OCI-LY1 (cell line): Measurements from ENCODE around the gene BCL2A1.

Source experiments
- H2AFZ ChIP-seq: fragments of 200-600 bp; sonication (generic), shearing (Covaris generic); 2 replicates; pipeline ENCODE4 v1.6.0; 2014; ENCODE audit warnings: antibody characterized with exemption, mild to moderate bottlenecking, low read length
- H3F3A ChIP-seq: fragments of 200-600 bp; sonication (generic), shearing (Covaris generic); 2 replicates; pipeline ENCODE4 v1.6.0; 2014; ENCODE audit warnings: mild to moderate bottlenecking, antibody characterized with exemption, low read length, moderate library complexity; ENCODE audit not compliant: insufficient read depth
- H3K27ac ChIP-seq: fragments of 200-600 bp; sonication (generic); 2 replicates; pipeline ENCODE4 v1.5.1; 2014; ENCODE audit warnings: low read length, mixed run types, mild to moderate bottlenecking, low read depth; ENCODE audit not compliant: poor library complexity, severe bottlenecking
- H3K27me3 ChIP-seq: fragments of 200-600 bp; sonication (generic); 2 replicates; pipeline ENCODE4 v1.6.0; 2014; ENCODE audit warnings: antibody characterized with exemption, mild to moderate bottlenecking, low read length, moderate library complexity; ENCODE audit not compliant: insufficient read depth
- H3K36me3 ChIP-seq: fragments of 200-600 bp; sonication (generic); 2 replicates; pipeline ENCODE4 v1.6.1; 2014; ENCODE audit warnings: mild to moderate bottlenecking, antibody characterized with exemption, low read length, moderate library complexity, mixed read lengths; ENCODE audit not compliant: insufficient read depth
- H3K4me1 ChIP-seq: fragments of 200-600 bp; sonication (generic); 2 replicates; pipeline ENCODE4 v1.5.1; 2014; ENCODE audit warnings: mild to moderate bottlenecking, low read length, moderate library complexity; ENCODE audit not compliant: insufficient read depth, severe bottlenecking
- H3K4me2 ChIP-seq: fragments of 200-600 bp; sonication (generic), shearing (Covaris generic); 2 replicates; pipeline ENCODE4 v1.6.1; 2014; ENCODE audit warnings: low read length
- H3K4me3 ChIP-seq: fragments of 200-600 bp; sonication (generic); 2 replicates; pipeline ENCODE4 v1.5.1; 2014; ENCODE audit warnings: low read length, low read depth, mild to moderate bottlenecking, mixed read lengths; ENCODE audit not compliant: poor library complexity, severe bottlenecking
- H3K79me2 ChIP-seq: fragments of 200-600 bp; shearing (Covaris generic); 2 replicates; pipeline ENCODE4 v1.6.1; 2016; ENCODE audit warnings: mixed run types, low read length, mixed read lengths; ENCODE audit not compliant: insufficient read depth
- H3K9ac ChIP-seq: fragments of 200-600 bp; sonication (generic), shearing (Covaris generic); 2 replicates; pipeline ENCODE4 v1.6.1; 2014; ENCODE audit warnings: mild to moderate bottlenecking, low read length, mixed read lengths
- H3K9me2 ChIP-seq: fragments of 200-600 bp; sonication (generic), shearing (Covaris generic); 2 replicates; pipeline ENCODE4 v1.6.1; 2014; ENCODE audit warnings: low read depth, mild to moderate bottlenecking, low read length, mixed read lengths
- H3K9me3 ChIP-seq: fragments of 200-600 bp; shearing (Covaris generic); 2 replicates; pipeline ENCODE4 v1.6.1; 2014; ENCODE audit warnings: low read length, mixed read lengths
- H4K20me1 ChIP-seq: fragments of 200-600 bp; sonication (generic), shearing (Covaris generic); 2 replicates; pipeline ENCODE4 v1.6.0; 2016; ENCODE audit warnings: mild to moderate bottlenecking, low read length; ENCODE audit not compliant: insufficient read depth
- CTCF ChIP-seq: fragments of 200-600 bp; sonication (generic), shearing (Covaris generic); IDR thresholded peaks from 2 replicates; pipeline ENCODE4 v1.5.1; 2017; ENCODE audit warnings: mild to moderate bottlenecking, antibody characterized with exemption, low read length, moderate library complexity, mixed read lengths
- EZH2 ChIP-seq: fragments of 200-600 bp; sonication (generic), shearing (Covaris generic); IDR thresholded peaks from 2 replicates; pipeline ENCODE4 v1.8.0; 2017; ENCODE audit warnings: borderline replicate concordance, mixed run types, mild to moderate bottlenecking, antibody characterized with exemption, low read length, moderate library complexity, mixed read lengths

The BCL2A1 gene

GRCh38 chr15:80003934-80004472, 33.0 kb upstream of the BCL2A1 start:
- Histone ChIP-seq H3K4me1 (peaks cover 14% of the 10 kb centered on the region), H3K27me3 (no peaks in the 10 kb centered on the region), H3K9ac (no peak overlapping the region), H3K36me3 (no peaks in the 10 kb centered on the region), H3K27ac (peak overlapping the region; percentile 58), H3F3A (no peaks in the 10 kb centered on the region), H3K9me3 (peaks cover 4% of the 10 kb centered on the region; the same call in 1 of the 2 replicates), H4K20me1 (no peaks in the 10 kb centered on the region), H2AFZ (no peak overlapping the region), H3K9me2 (no peaks in the 10 kb centered on the region), H3K4me3 (no peak overlapping the region), H3K79me2 (no peaks in the 10 kb centered on the region), H3K4me2 (no peak overlapping the region)
- TF ChIP-seq EZH2 (no peak), CTCF (no peak)

- no peaks in the 10 kb centered on the region for H4K20me1 ChIP-seq
- H3F3A ChIP-seq = no peaks in the 10 kb centered on the region
- H3K9me3 ChIP-seq = peaks cover 4% of the 10 kb centered on the region; the same call in 1 of the 2 replicates
- no peaks in the 10 kb centered on the region for H3K79me2 ChIP-seq
- peak overlapping the region; percentile 58 for H3K27ac ChIP-seq
- H3K9ac ChIP-seq = no peak overlapping the region
- TF ChIP-seq CTCF (no peak), EZH2 (no peak)
- no peaks in the 10 kb centered on the region for H3K9me2 ChIP-seq
- H3K27me3 ChIP-seq = no peaks in the 10 kb centered on the region
- H3K36me3 ChIP-seq = no peaks in the 10 kb centered on the region
- H3K4me1 ChIP-seq = peaks cover 6% of the 10 kb centered on the region
- H3K4me3 ChIP-seq = no peak overlapping the region
- H2AFZ ChIP-seq = no peak overlapping the region
- no peak overlapping the region for H3K4me2 ChIP-seq
These were observed 32.2 kb upstream of the BCL2A1 start for GRCh38 chr15:80003171-80003570.

GRCh38 chr15:80002267-80002666, 31.3 kb upstream of the BCL2A1 start:
- no peaks in the 10 kb centered on the region for H3F3A ChIP-seq
- no peak overlapping the region for H2AFZ ChIP-seq
- peak overlapping the region; percentile 58 for H3K27ac ChIP-seq
- H3K9ac ChIP-seq = no peak overlapping the region
- no peaks in the 10 kb centered on the region for H3K9me2 ChIP-seq
- peaks cover 4% of the 10 kb centered on the region; the same call in 1 of the 2 replicates for H3K9me3 ChIP-seq
- no peaks in the 10 kb centered on the region for H3K27me3 ChIP-seq
- H3K4me3 ChIP-seq = no peak overlapping the region
- H3K36me3 ChIP-seq = no peaks in the 10 kb centered on the region
- H3K4me2 ChIP-seq = no peak overlapping the region
- H4K20me1 ChIP-seq = no peaks in the 10 kb centered on the region
- peaks cover 3% of the 10 kb centered on the region for H3K4me1 ChIP-seq
- no peak for TF ChIP-seq EZH2
- TF ChIP-seq CTCF = no peak
- H3K79me2 ChIP-seq = no peaks in the 10 kb centered on the region
